ENCODE measurements around the gene SLC44A2. TPM values are rescaled to one million over a fixed set of nuclear protein-coding genes. Genes with fewer than 3 reads are reported as not detected.

SLC44A2 gene
- total and polyA plus RNA-seq, 2 of the 8 experiments (the other 6 are each of a cell fraction or from before 2014, with no cell fraction given), result 105 to 120 TPM

GRCh38 chr19:10640361-10640760, 15.0 kb downstream of the SLC44A2 start:
- Histone ChIP-seq H4K5ac (ENCODE audit: insufficient read length, low read depth, low read length) (no peak overlapping the region), H3K9me3 (ENCODE audit: insufficient read depth in 2 of 2, low read depth in 1 of 2, low read length in 1 of 2) (no peaks in the 10 kb centered on the region), H2BK120ac (replicated peaks; ENCODE audit: low read depth, low read length) (no peak overlapping the region), H3K4me2 (ENCODE audit: insufficient read depth in 1 of 2, low read depth in 2 of 2, low read length in 2 of 2) (no peak overlapping the region), H3K4ac (replicated peaks; ENCODE audit: insufficient read length, low read depth, low read length) (no peak overlapping the region), H3K79me2 (ENCODE audit: control insufficient read depth in 1 of 2, insufficient read depth in 2 of 2, low read length in 2 of 2) (no peaks in the 10 kb centered on the region), H2BK15ac (ENCODE audit: low read length) (no peak overlapping the region), H2AFZ (ENCODE audit: low read length) (no peak overlapping the region), H3K36me3 (ENCODE audit: control insufficient read depth in 2 of 4, insufficient read depth in 4 of 4, low read length in 3 of 4) (peaks cover 20 to 59% (median 34%) of the 10 kb centered on the region in 4 experiments), H3K23me2 (ENCODE audit: low read depth, low read length) (no peaks in the 10 kb centered on the region), H4K91ac (replicated peaks; ENCODE audit: insufficient read length, low read length) (no peak overlapping the region), H3K18ac (ENCODE audit: extremely low read depth, low read length) (no peak overlapping the region), H3K79me1 (ENCODE audit: low read depth, low read length) (no peaks in the 10 kb centered on the region; the same call in 1 of the 2 replicates), H2AK5ac (ENCODE audit: low read depth, low read length) (no peak overlapping the region), H3K4me1 (replicated peaks in 1 of 4; ENCODE audit: control insufficient read depth in 3 of 4, insufficient read depth in 4 of 4, low read length in 3 of 4) (peaks cover 6 to 17% (median 13%) of the 10 kb centered on the region in 4 experiments), H2BK20ac (ENCODE audit: low read length) (no peak overlapping the region), H4K20me1 (replicated peaks in 1 of 2; ENCODE audit: control insufficient read depth in 1 of 2, insufficient read depth in 2 of 2, low read length in 2 of 2) (peaks cover 0 to 2% of the 10 kb centered on the region in 2 experiments), H3K27ac (ENCODE audit: low read depth, low read length) (no peak overlapping the region), H2BK5ac (ENCODE audit: low read depth, low read length) (no peak overlapping the region), H3K27me3 (replicated peaks in 1 of 4; ENCODE audit: control insufficient read depth in 3 of 4, extremely low read depth in 1 of 4, insufficient read depth in 3 of 4, low read length in 3 of 4) (no peaks in the 10 kb centered on the region), H4K8ac (ENCODE audit: extremely low read depth, insufficient read depth, low read length) (no peak overlapping the region), H3K4me3 (ENCODE audit: extremely low read depth in 1 of 4, insufficient read depth in 2 of 4, low read depth in 3 of 4, low read length in 4 of 4) (no peak overlapping the region), H3K23ac (ENCODE audit: insufficient read length) (no peak overlapping the region), H3K14ac (ENCODE audit: insufficient read length) (no peak overlapping the region), H3K9ac (replicated peaks in 1 of 4; ENCODE audit: extremely low read depth in 1 of 4, low read depth in 3 of 4, low read length in 3 of 4) (no peak overlapping the region), H3K56ac (replicated peaks; ENCODE audit: insufficient read length, low read depth, low read length) (no peak overlapping the region), H2BK12ac (ENCODE audit: low read depth, low read length) (no peak overlapping the region)
- DNase-seq (ENCODE audit: low read depth in 1 of 2, low spot score in 2 of 2), result no peak
- no peak for FAIRE-seq
- ChIA-PET CTCF (ENCODE audit: partially characterized antibody) (interaction anchor here (0.6 to 14.2 kb wide), 4 partner anchors 21 to 234 kb away, joined by 3 to 267 read pairs (median 3); no protein-coding TSS in a partner anchor), POLR2A (ENCODE audit: partially characterized antibody) (interaction anchor here (1.7 to 59.0 kb wide), 6 partner anchors 11 to 59 kb away, joined by 4 to 1874 read pairs (median 22); partner anchors contain the start of genes DNM2, ILF3, QTRT1 and SLC44A2)
- 82% methylated on average over 2 of the region's 2 CpGs; no CpG with 5 or more reads in 1 of the 2 experiments for WGBS, 2 experiments (ENCODE audit: extremely low coverage in 1 of 2, insufficient coverage in 1 of 2, insufficient read length in 1 of 2, insufficient replicate concordance in 2 of 2, low coverage in 1 of 2, low lambda C conversion rate in 2 of 2, missing lambda C conversion rate in 1 of 2)
- TF ChIP-seq TCF12 (IDR thresholded peaks at IDR 0.05; ENCODE audit: low read depth, low read length) (no peak), PHF8 (conservative IDR thresholded peaks at IDR 0.05; ENCODE audit: low read depth, low read length) (no peak), CBX8 (IDR thresholded peaks at IDR 0.05; ENCODE audit: borderline replicate concordance, low read depth, low read length) (no peak), TEAD4 (IDR thresholded peaks at IDR 0.05; ENCODE audit: low read depth, low read length) (no peak), CBX5 (IDR thresholded peaks at IDR 0.05; ENCODE audit: low read depth, low read length) (no peak), EZH2 (IDR thresholded peaks at IDR 0.05; ENCODE audit: low read depth, low read length, severe bottlenecking) (no peak), USF2 (IDR thresholded peaks at IDR 0.05; ENCODE audit: low read length) (no peak), TAF1 (IDR thresholded peaks at IDR 0.05; ENCODE audit: low read depth, low read length) (no peak), SP2 (IDR thresholded peaks at IDR 0.05; ENCODE audit: low read length) (no peak), SIRT6 (IDR thresholded peaks at IDR 0.05; ENCODE audit: low read length) (no peak), CHD2 (IDR thresholded peaks at IDR 0.05; ENCODE audit: low read length) (no peak), KDM4A (IDR thresholded peaks at IDR 0.05; ENCODE audit: low read depth, low read length, severe bottlenecking) (no peak), CEBPB (IDR thresholded peaks at IDR 0.05; ENCODE audit: low read depth, low read length) (no peak), POU5F1 (IDR thresholded peaks at IDR 0.05; ENCODE audit: low read depth, low read length) (no peak), BRCA1 (IDR thresholded peaks at IDR 0.05; ENCODE audit: low read depth, low read length) (no peak)

Data from H1 (cell line).